ENCODE data around the gene ANKRD52.

The ANKRD52 gene

DNA sequence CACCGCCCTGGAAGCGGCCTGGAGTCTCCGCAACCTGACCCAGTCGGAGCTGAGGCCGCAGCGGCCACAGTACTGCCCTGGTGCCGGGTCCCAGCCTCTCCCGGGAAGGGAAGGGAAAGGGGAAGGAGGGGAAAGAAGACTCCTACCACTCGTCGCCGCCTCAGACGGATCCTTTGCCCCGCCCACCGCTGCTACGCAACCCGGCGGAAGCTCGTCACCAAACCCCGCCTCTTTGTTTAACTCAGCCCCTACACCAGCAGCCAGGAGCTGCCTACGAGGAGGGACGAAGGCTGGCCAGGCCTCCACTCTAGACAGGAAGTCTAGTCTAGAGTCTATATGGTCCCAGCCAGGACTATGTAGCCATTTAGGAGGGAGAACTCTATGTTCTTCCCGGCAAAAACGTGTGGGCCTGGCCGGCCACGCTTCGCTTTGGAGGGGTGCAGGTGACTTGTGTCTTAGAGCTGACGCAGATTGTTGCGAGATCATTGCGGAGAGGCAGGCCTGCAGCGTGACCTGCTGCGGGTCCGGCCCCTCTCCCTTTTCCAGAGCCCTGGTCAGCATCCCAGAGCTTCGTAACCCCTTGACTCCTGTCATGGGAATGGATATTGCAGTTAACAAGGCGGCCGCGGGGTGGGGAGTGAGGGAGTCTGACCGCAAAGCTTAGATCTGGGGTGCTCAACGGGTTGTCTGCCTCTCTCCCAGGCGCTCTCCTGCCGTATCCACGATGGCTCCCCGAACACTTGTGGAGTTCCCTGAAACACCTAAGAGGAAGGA is 36.2 kb downstream of the ANKRD52 start, which contains the start of gene RNF41:
Gene RNF41, minus strand, starts transcription at position 166 of the 774 bp plus-strand sequence. CDS start 7,875 bp downstream, outside the sequence.
- Histone ChIP-seq H3K79me2 (ENCODE audit: insufficient read depth, low read length) (peaks cover 25% of the 10 kb centered on the region), H3K9me3 (ENCODE audit: insufficient read depth, low read depth, low read length) (no peaks in the 10 kb centered on the region)

DNA sequence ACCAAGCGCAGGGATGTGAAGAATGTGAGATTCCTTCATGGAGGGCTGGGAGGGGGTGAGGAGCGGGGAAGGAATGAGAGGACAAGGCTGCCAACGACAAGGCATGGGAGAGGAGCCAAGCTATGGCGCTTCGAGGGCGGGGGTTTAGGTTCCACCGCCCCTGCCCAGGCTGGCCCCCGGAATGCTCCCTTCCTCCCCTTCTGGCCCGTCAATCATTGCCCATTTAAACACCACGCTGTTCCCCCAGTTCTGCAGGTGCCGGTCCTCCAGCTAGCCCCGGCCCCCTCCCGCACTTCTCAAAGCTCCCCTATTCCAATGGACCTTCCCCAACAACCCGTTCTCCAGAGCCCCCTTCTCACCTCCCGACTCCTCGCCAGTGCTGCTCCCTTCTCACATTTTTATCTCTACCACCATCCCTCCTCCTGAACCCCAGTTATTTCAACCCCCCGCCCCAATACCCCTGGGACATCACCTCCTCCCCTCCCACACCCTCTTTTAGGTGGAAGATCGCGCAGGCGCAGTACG is 36.9 kb downstream of the ANKRD52 start:
- Histone ChIP-seq H3K9me3 (ENCODE audit: insufficient read depth, low read depth, low read length) (no peaks in the 10 kb centered on the region), H3K36me3 (ENCODE audit: insufficient read depth, low read length) (no peaks in the 10 kb centered on the region), H3K79me2 (ENCODE audit: insufficient read depth, low read length) (peaks cover 25% of the 10 kb centered on the region), H3K4me2 (ENCODE audit: low read depth, low read length, poor library complexity, severe bottlenecking) (peak overlapping the region; percentile 98), H2AFZ (ENCODE audit: low read length) (peak overlapping the region; percentile 73), H3K4me1 (ENCODE audit: insufficient read depth, low read length, poor library complexity, severe bottlenecking) (peaks cover 28% of the 10 kb centered on the region), H3K9ac (ENCODE audit: low read depth, low read length, poor library complexity, severe bottlenecking) (peak overlapping the region; percentile 89), H4K20me1 (ENCODE audit: insufficient read depth, low read length, poor library complexity, severe bottlenecking) (peaks cover 6% of the 10 kb centered on the region), H3K4me3 (ENCODE audit: low read length, poor library complexity, severe bottlenecking) (peak overlapping the region; percentile 90), H3K27me3 (ENCODE audit: insufficient read depth, low read length, poor library complexity, severe bottlenecking) (no peaks in the 10 kb centered on the region), H3F3A (ENCODE audit: low read depth) (no peaks in the 10 kb centered on the region), H3K9me2 (replicated peaks; ENCODE audit: low read depth, low read length) (no peaks in the 10 kb centered on the region)
- TF ChIP-seq CTCF (conservative IDR thresholded peaks at IDR 0.05; ENCODE audit: low read length) (no peak), EZH2phosphoT487 (IDR thresholded peaks at IDR 0.05; ENCODE audit: borderline replicate concordance) (no peak)

More for the DNA sequence above, 36.2 kb downstream of the ANKRD52 start, which contains the start of gene RNF41:
- Histone ChIP-seq H3F3A (ENCODE audit: low read depth) (no peaks in the 10 kb centered on the region), H3K4me1 (ENCODE audit: insufficient read depth, low read length, poor library complexity, severe bottlenecking) (peaks cover 28% of the 10 kb centered on the region), H3K4me3 (ENCODE audit: low read length, poor library complexity, severe bottlenecking) (peak within 1 kb of the TSS; percentile 90), H3K9me2 (replicated peaks; ENCODE audit: low read depth, low read length) (no peaks in the 10 kb centered on the region), H3K36me3 (ENCODE audit: insufficient read depth, low read length) (no peaks in the 10 kb centered on the region), H3K4me2 (ENCODE audit: low read depth, low read length, poor library complexity, severe bottlenecking) (peak within 1 kb of the TSS; percentile 98), H4K20me1 (ENCODE audit: insufficient read depth, low read length, poor library complexity, severe bottlenecking) (peaks cover 6% of the 10 kb centered on the region), H2AFZ (ENCODE audit: low read length) (peak within 1 kb of the TSS; percentile 78), H3K9ac (ENCODE audit: low read depth, low read length, poor library complexity, severe bottlenecking) (peak within 1 kb of the TSS; percentile 89), H3K27me3 (ENCODE audit: insufficient read depth, low read length, poor library complexity, severe bottlenecking) (no peaks in the 10 kb centered on the region)
- no peak for TF ChIP-seq EZH2phosphoT487 (IDR thresholded peaks at IDR 0.05; ENCODE audit: borderline replicate concordance)
- TF ChIP-seq CTCF (conservative IDR thresholded peaks at IDR 0.05; ENCODE audit: low read length) = 0 out of 2 replicates have a peak, but pooled peaks have one; percentile 10

DNA sequence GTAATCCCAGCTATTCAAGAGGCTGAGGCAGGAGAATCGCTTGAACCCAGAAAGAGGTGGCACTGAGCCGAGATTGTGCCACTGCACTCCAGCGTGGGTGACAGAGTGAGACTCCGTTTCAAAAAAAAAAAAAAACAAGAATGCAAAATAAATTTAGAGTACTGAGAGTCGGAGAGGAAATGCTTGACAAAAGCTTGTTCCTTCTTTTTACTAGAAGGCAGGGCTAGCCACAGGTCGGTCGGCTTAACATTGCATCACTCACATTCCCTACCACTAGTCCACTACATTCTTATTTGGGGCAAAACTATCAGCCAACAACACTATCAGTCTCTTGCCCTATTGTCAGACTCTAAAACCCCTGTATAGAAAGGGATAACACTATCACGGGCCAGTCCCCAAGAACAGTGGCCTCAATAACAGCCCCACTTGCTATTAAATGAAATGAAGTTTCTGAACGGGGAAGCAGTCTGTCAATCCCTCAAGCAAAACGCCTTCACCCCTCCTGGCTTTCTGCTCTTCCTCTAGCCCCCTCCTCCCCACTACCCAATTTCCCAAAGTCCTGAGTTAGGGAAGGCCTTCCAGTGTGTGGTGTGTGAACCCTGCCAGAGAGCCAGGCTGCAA is 37.5 kb downstream of the ANKRD52 start:
- Histone ChIP-seq H3K4me1 (ENCODE audit: insufficient read depth, low read length, poor library complexity, severe bottlenecking) (peaks cover 28% of the 10 kb centered on the region), H2AFZ (ENCODE audit: low read length) (no peak overlapping the region), H4K20me1 (ENCODE audit: insufficient read depth, low read length, poor library complexity, severe bottlenecking) (peaks cover 6% of the 10 kb centered on the region), H3K9ac (ENCODE audit: low read depth, low read length, poor library complexity, severe bottlenecking) (peak overlapping the region; percentile 89), H3F3A (ENCODE audit: low read depth) (no peaks in the 10 kb centered on the region), H3K27me3 (ENCODE audit: insufficient read depth, low read length, poor library complexity, severe bottlenecking) (no peaks in the 10 kb centered on the region), H3K36me3 (ENCODE audit: insufficient read depth, low read length) (no peaks in the 10 kb centered on the region), H3K9me3 (ENCODE audit: insufficient read depth, low read depth, low read length) (no peaks in the 10 kb centered on the region), H3K9me2 (replicated peaks; ENCODE audit: low read depth, low read length) (no peaks in the 10 kb centered on the region), H3K79me2 (ENCODE audit: insufficient read depth, low read length) (peaks cover 25% of the 10 kb centered on the region), H3K4me3 (ENCODE audit: low read length, poor library complexity, severe bottlenecking) (peak overlapping the region; percentile 90), H3K4me2 (ENCODE audit: low read depth, low read length, poor library complexity, severe bottlenecking) (peak overlapping the region; percentile 98)
- TF ChIP-seq EZH2phosphoT487 (IDR thresholded peaks at IDR 0.05; ENCODE audit: borderline replicate concordance) = no peak
- TF ChIP-seq CTCF (conservative IDR thresholded peaks at IDR 0.05; ENCODE audit: low read length) = no peak
